OCI-LY7 (cell line): ENCODE data around the gene COMMD1.

ENCODE experiments used
- EZH2phosphoT487 ChIP-seq: fragments of 200-600 bp; sonication (generic); IDR thresholded peaks from 2 replicates; pipeline ENCODE4 v1.6.1; 2018; ENCODE audit warnings: low read depth, borderline replicate concordance, mild to moderate bottlenecking, mixed run types, antibody characterized with exemption, low read length, moderate library complexity, mixed read lengths
- TF ChIP-seq, protein P1 (sequence below): fragments of 200-600 bp; sonication (generic); conservative IDR thresholded peaks from 2 replicates; pipeline ENCODE4 v1.5.1; 2014; ENCODE audit warnings: mild to moderate bottlenecking, antibody characterized with exemption, low read length, moderate library complexity, mixed read lengths

GRCh38 chr2:62133320-62133823 is 227.9 kb downstream of the COMMD1 start:
- TF ChIP-seq, protein P1, sequence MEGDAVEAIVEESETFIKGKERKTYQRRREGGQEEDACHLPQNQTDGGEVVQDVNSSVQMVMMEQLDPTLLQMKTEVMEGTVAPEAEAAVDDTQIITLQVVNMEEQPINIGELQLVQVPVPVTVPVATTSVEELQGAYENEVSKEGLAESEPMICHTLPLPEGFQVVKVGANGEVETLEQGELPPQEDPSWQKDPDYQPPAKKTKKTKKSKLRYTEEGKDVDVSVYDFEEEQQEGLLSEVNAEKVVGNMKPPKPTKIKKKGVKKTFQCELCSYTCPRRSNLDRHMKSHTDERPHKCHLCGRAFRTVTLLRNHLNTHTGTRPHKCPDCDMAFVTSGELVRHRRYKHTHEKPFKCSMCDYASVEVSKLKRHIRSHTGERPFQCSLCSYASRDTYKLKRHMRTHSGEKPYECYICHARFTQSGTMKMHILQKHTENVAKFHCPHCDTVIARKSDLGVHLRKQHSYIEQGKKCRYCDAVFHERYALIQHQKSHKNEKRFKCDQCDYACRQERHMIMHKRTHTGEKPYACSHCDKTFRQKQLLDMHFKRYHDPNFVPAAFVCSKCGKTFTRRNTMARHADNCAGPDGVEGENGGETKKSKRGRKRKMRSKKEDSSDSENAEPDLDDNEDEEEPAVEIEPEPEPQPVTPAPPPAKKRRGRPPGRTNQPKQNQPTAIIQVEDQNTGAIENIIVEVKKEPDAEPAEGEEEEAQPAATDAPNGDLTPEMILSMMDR: no peak
- TF ChIP-seq EZH2phosphoT487: no peak
